ENCODE data around the gene SVEP1. TPM values are rescaled to one million over a fixed set of nuclear protein-coding genes. Genes with fewer than 3 reads are reported as not detected.

The SVEP1 gene
- total and polyA plus RNA-seq, 2 experiments from 2014 or later, result 0.18 to 0.63 TPM

GRCh38 chr9:110591526-110591925, 12.0 kb upstream of the SVEP1 start (continued):
- TF ChIP-seq ZNF331 (CRISPR knock-in tag; IDR thresholded peaks at IDR 0.05; ENCODE audit: low read depth) (no peak), EZH2phosphoT487 (IDR thresholded peaks at IDR 0.05; ENCODE audit: unreplicated experiment) (no peak), EZH2 (IDR thresholded peaks at IDR 0.05; ENCODE audit: low read depth, unreplicated experiment) (no peak), ZNF114 (CRISPR knock-in tag; IDR thresholded peaks at IDR 0.05) (no peak), CTCF (conservative IDR thresholded peaks at IDR 0.05; ENCODE audit: low read depth in 2 of 2) (no peak), STAT1 (IDR thresholded peaks at IDR 0.05; ENCODE audit: unreplicated experiment) (no peak), JUNB (IDR thresholded peaks at IDR 0.05; ENCODE audit: unreplicated experiment) (no peak), POLR2AphosphoS5 (IDR thresholded peaks at IDR 0.05; ENCODE audit: low read depth) (no peak)

GRCh38 chr9:110590816-110591215, 11.3 kb upstream of the SVEP1 start:
- H3K27ac ChIP-seq (ENCODE audit: low read depth), result no peak overlapping the region
- H2AFZ ChIP-seq, result no peak overlapping the region
- peaks cover 16% of the 10 kb centered on the region for H3K36me3 Mint-ChIP-seq (ENCODE audit: low read depth)
- no peaks in the 10 kb centered on the region for H3K79me2 ChIP-seq (replicated peaks; ENCODE audit: insufficient read depth)
- no peak for TF ChIP-seq POLR2AphosphoS5 (IDR thresholded peaks at IDR 0.05; ENCODE audit: low read depth)
- no peak for TF ChIP-seq EZH2phosphoT487 (IDR thresholded peaks at IDR 0.05; ENCODE audit: unreplicated experiment)
- TF ChIP-seq CTCF (conservative IDR thresholded peaks at IDR 0.05; ENCODE audit: low read depth in 2 of 2), result no peak
- no peak for TF ChIP-seq JUNB (IDR thresholded peaks at IDR 0.05; ENCODE audit: unreplicated experiment)
- no peak for TF ChIP-seq ZNF331 (CRISPR knock-in tag; IDR thresholded peaks at IDR 0.05; ENCODE audit: low read depth)
- no peak for TF ChIP-seq ETS1 (IDR thresholded peaks at IDR 0.05)
- TF ChIP-seq EZH2 (IDR thresholded peaks at IDR 0.05; ENCODE audit: low read depth, unreplicated experiment), result no peak
- no peak for TF ChIP-seq ZNF462 (CRISPR knock-in tag; IDR thresholded peaks at IDR 0.05)
- no peak for ATAC-seq
- H3K27me3 ChIP-seq (ENCODE audit: insufficient read depth), result no peaks in the 10 kb centered on the region
- H3K9me2 ChIP-seq (ENCODE audit: insufficient read depth), result no peaks in the 10 kb centered on the region
- no peaks in the 10 kb centered on the region for H3K27me3 Mint-ChIP-seq (ENCODE audit: insufficient read depth, low read depth, poor library complexity)
- H3K4me2 ChIP-seq, result no peak overlapping the region
- H3K4me1 Mint-ChIP-seq, result peaks cover 13% of the 10 kb centered on the region
- no peaks in the 10 kb centered on the region; the same call in none of the 2 replicates for H3K36me3 ChIP-seq (ENCODE audit: insufficient read depth)
- DNase-seq (ENCODE audit: low spot score), result no peak
- no peak overlapping the region for H3K4me3 Mint-ChIP-seq
- H4K20me1 ChIP-seq (replicated peaks; ENCODE audit: insufficient read depth), result no peaks in the 10 kb centered on the region
- H3K4me3 ChIP-seq, result no peak overlapping the region
- H3K27ac Mint-ChIP-seq, result no peak overlapping the region
- peaks cover 23% of the 10 kb centered on the region for H3K9me3 Mint-ChIP-seq
- no peaks in the 10 kb centered on the region for H3F3A ChIP-seq (replicated peaks; ENCODE audit: low read depth)
- H3K4me1 ChIP-seq (ENCODE audit: insufficient read depth), result peaks cover 13% of the 10 kb centered on the region
